Activated T-cell treated with anti-CD3 and anti-CD28 coated beads, Interleukin-2, amount 50 U/mL, for 72 hours (primary cell): ENCODE results near the gene LRRC26. TPM values are rescaled to one million over a fixed set of nuclear protein-coding genes. Genes with fewer than 3 reads are reported as not detected.

Source experiments
- ATAC-seq, 2 donors: fragments of 150-1000 bp; cut with Tn5 transposase; replicated peaks in 1 of 2; 2 replicates each; pipeline ENCODE4 v1.10.0; 2021; ENCODE audit warnings: moderate library complexity in 2 of 2, mild to moderate bottlenecking in 1 of 2
- DNase-seq, 2 donors: peaks; one replicate each; pipeline ENCODE4 v3.0.0; 2021 to 2022; ENCODE audit warnings: mixed read lengths in 1 of 2
- H3K27ac Mint-ChIP-seq: one replicate; pipeline ENCODE4 v1.8.0; 2022; ENCODE audit warnings: mild to moderate bottlenecking, moderate library complexity, mixed read lengths
- H3K27me3 Mint-ChIP-seq: one replicate; pipeline ENCODE4 v1.8.0; 2022; ENCODE audit warnings: low read depth, mixed read lengths
- H3K36me3 Mint-ChIP-seq, 2 donors: one replicate each; pipeline ENCODE4 v1.8.0; 2022; ENCODE audit warnings: mixed read lengths in 2 of 2, mild to moderate bottlenecking in 1 of 2; ENCODE audit not compliant: insufficient read depth in 2 of 2
- H3K4me1 Mint-ChIP-seq: one replicate; pipeline ENCODE4 v1.8.0; 2022; ENCODE audit warnings: low read depth, mixed read lengths
- H3K4me3 Mint-ChIP-seq, 2 donors: one replicate each; pipeline ENCODE4 v1.8.0; 2022; ENCODE audit warnings: mild to moderate bottlenecking in 2 of 2, mixed read lengths in 2 of 2, moderate library complexity in 2 of 2
- H3K9me3 Mint-ChIP-seq, 2 donors: one replicate each; pipeline ENCODE4 v1.8.0; 2022; ENCODE audit warnings: mixed read lengths in 2 of 2
- total RNA-seq, 2 donors: library from RNA; stranded (reverse); gene quantifications; one replicate each; pipeline ENCODE4 v1.2.3, GENCODE V29; 2022

The LRRC26 gene
- total RNA-seq, 2 donors from 2014 or later: not detected

DNA sequence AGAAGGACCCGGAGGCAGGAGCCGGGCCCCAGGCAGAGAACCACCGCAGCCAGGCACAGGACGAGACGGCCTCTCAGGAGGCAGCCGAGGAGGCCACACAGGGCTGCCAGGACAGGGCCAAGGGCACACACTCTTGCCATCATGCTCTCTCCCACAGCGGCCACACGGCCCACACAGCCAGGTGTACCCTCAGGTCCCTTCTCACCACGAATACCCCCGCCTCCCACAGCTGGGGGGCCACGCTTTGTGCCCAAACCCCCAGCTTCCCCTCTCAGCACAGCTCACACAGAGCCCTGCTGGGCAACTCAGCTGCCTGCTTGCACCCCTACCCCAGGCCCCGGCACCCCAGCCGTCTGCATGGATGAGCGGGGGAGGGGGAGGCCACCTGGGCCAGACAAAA lies 23.9 kb upstream of the LRRC26 start:
- no peaks in the 10 kb centered on the region for H3K27me3 Mint-ChIP-seq
- no peaks in the 10 kb centered on the region for H3K9me3 Mint-ChIP-seq
- H3K27ac Mint-ChIP-seq: no peak overlapping the region
- ATAC-seq (no peak), DNase-seq (no peak)
- no peak overlapping the region for H3K4me3 Mint-ChIP-seq
- H3K4me1 Mint-ChIP-seq: peaks cover 28% of the 10 kb centered on the region
- peaks cover 0 to 3% of the 10 kb centered on the region in 2 donors for H3K36me3 Mint-ChIP-seq

DNA sequence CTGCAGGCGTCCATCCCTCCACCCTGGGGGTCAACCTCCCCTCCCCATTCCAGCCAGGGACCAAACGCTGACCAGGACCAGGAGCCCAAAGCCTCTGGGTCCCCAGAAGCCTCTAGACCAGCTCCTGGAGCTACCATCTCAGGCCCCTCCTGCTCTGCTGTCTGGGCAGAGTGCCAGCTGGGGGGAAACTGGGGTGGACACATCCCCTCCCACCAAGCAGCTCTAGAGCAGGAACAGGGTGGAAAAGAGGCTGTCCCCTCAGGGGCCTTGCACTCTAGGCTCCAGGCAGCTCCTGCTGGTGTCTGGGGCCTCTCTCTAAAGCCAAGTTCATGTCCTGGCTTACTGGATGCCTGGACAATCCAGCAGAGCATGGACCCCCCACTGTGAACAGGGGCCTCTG lies 23.0 kb upstream of the LRRC26 start:
- H3K27ac Mint-ChIP-seq: no peak overlapping the region
- no peaks in the 10 kb centered on the region for H3K27me3 Mint-ChIP-seq
- no peak for DNase-seq
- ATAC-seq: no peak
- H3K9me3 Mint-ChIP-seq: no peaks in the 10 kb centered on the region
- peaks cover 0 to 3% of the 10 kb centered on the region in 2 donors for H3K36me3 Mint-ChIP-seq
- H3K4me3 Mint-ChIP-seq: no peak overlapping the region
- H3K4me1 Mint-ChIP-seq: peaks cover 23% of the 10 kb centered on the region

DNA sequence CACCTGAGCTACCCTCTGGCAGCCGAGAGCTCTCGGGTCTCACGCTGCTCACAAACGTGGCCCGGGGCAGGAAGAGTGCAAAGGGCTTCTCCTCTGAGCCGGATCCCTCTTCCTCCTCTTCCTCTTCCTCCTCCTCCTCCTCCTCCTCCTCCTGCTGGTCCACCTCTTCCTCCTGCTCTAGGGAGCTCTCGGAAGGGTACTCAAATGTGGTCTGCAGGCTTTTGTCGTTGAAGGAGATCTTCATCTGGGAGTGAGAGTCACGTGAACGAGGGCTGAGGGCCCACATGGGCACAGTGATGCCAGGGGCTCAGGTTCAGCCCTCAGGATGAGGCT lies 22.6 kb upstream of the LRRC26 start:
- H3K9me3 Mint-ChIP-seq: no peaks in the 10 kb centered on the region
- H3K27me3 Mint-ChIP-seq: no peaks in the 10 kb centered on the region
- DNase-seq (no peak), ATAC-seq (no peak)
- H3K4me1 Mint-ChIP-seq: peaks cover 27% of the 10 kb centered on the region
- peaks cover 0 to 3% of the 10 kb centered on the region in 2 donors for H3K36me3 Mint-ChIP-seq
- no peak overlapping the region for H3K4me3 Mint-ChIP-seq
- H3K27ac Mint-ChIP-seq: no peak overlapping the region

DNA sequence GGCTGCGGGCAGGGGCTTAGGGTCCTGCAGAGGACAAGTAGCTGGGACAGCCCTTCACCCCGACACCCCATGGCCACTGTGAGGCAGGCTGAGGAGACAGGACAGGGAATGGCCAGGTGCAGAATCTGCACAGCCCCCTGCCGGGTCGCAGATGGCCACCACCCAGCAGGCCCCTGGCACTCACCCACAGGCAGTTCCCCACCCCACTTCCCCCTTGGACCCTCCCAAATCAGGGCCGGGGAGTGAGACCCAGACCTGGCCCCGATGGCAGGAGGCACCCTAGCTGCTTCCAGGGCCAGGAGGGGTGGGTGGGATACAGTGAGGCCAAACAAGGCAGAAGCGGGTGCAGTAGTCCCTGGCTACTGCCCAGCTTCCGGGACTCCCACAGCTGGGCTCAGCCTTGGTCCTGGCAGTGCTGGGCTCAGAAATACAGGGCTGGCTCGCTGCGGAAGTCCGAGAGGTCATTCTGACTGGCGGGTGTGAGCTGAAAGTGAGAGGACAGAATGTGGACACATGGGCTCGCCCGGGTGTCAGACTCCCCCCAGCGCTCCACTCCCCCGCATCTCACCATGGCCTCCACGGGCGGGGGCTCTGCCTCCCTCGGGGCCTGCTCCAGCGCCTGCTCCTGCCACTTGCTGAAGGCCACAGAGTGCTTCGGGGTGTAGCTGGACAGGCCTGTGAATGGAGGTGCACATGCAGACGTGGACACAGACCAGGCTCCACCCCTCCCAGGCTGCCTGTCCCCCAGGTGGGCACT lies 22.0 kb upstream of the LRRC26 start:
- Mint-ChIP-seq H3K27ac (no peak overlapping the region), H3K4me3 (no peak overlapping the region), H3K4me1 (peaks cover 33% of the 10 kb centered on the region), H3K36me3 (peaks cover 0 to 3% of the 10 kb centered on the region in 2 donors), H3K9me3 (no peaks in the 10 kb centered on the region), H3K27me3 (no peaks in the 10 kb centered on the region)
- no peak for DNase-seq
- no peak for ATAC-seq

DNA sequence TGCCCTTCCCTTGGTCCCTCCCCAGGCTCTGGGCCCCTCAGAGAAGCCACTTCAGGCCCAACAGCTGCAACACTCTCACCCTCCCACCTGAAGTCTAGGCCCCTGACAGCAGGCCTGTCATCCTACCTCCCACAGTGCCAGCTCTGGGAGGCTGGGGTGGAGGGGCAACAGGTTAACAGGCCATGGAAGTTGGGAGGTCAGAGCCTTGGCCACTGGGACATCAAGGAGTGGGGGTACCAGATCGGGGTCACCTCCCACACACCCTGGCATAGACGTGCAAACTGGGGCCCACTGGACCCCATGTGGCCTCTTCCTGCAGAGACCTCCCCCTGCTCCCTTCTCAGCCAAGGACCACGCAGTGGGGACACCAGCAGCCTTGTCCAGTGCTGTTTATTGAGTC lies 21.4 kb upstream of the LRRC26 start:
- Mint-ChIP-seq H3K27ac (no peak overlapping the region), H3K27me3 (no peaks in the 10 kb centered on the region), H3K9me3 (no peaks in the 10 kb centered on the region), H3K4me3 (peak overlapping the region in 1 of 2 donors; percentile 71), H3K36me3 (peaks cover 0 to 3% of the 10 kb centered on the region in 2 donors), H3K4me1 (peaks cover 39% of the 10 kb centered on the region)
- no peak for DNase-seq
- ATAC-seq: no peak

DNA sequence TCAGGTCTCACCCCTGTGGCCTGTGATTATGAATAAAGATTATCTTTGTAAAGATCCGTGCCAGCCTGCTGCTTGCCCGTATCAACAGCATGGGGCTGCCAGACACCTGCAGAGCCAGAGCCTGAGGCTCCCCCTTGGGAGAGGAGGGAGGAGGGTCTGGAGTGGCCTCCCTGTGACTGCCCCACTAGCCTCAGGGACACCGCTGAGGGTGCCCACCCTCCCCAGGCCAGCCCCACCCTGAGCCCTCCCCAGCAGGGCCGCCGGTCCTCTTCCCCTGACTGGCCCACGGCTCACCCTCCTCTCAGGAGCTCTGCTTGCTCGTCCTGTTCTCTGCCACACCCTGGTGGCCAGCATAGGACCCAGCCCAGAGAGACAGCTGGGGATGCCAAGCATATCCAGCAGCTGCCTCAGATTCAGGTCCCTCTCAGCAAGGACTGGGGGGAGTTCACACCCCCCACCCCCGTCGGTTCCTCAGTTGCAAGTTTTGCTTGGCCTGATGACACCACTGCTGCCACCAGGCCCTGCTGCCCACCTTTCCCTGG lies 20.5 kb upstream of the LRRC26 start:
- Mint-ChIP-seq H3K27me3 (no peaks in the 10 kb centered on the region), H3K27ac (peak overlapping the region; percentile 76), H3K4me3 (peak overlapping the region; percentile 93 to 94), H3K4me1 (peaks cover 42% of the 10 kb centered on the region), H3K36me3 (peaks cover 0 to 3% of the 10 kb centered on the region in 2 donors), H3K9me3 (no peaks in the 10 kb centered on the region)
- no peak for ATAC-seq
- DNase-seq: no peak

DNA sequence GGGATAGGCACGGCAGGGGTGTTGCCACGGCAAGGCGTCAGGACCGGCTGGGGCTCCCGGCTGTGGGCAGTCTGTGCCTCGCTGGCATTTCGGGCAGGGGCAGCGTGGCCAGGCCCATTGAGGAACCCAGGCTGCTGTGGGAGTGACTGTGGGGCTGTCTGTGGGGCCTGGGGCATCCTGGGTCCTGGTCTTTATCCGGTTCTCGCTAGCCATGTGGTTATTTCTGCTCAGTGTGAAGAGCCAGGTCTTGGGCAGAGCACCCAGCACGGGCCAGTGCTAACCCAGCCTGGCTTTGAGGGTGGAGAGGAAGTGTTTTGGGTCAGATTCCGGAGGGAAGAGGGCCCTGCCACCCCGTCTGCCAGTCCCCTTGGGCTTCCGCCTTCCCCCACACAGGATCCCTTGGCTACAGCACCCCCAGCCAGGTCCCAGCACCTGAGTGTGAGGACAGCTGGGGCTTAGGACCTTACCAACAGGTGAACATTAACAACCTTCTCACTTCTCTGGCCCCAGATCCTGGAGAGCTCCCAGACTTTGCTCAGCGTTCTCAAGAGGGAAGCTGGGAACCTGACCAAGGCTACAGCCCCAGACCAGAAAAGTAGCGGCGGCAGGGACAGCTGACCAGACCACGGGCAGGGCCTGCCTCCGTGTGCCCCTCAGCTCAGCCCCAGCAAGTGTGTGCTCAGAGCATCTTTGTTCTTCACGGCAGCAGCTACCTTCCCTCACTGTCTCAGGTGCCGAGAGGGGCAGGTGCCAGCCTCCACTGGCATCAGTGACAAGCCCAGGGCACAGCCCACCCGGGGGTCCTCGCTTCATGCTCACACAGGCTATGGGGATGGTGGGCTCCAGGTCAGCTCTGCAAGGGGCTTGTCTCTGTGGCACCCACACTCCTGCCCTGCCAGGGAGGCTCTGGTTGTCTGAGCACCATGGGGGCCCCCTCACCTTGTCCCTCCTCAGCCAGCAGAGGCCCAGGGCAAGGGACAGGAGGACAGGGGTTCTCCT lies 19.7 kb upstream of the LRRC26 start:
- Mint-ChIP-seq H3K4me3 (peak overlapping the region; percentile 93 to 94), H3K27me3 (no peaks in the 10 kb centered on the region), H3K4me1 (peaks cover 42% of the 10 kb centered on the region), H3K27ac (peak overlapping the region; percentile 82), H3K36me3 (peaks cover 0 to 3% of the 10 kb centered on the region in 2 donors), H3K9me3 (no peaks in the 10 kb centered on the region)
- DNase-seq (no peak), ATAC-seq (no peak)

DNA sequence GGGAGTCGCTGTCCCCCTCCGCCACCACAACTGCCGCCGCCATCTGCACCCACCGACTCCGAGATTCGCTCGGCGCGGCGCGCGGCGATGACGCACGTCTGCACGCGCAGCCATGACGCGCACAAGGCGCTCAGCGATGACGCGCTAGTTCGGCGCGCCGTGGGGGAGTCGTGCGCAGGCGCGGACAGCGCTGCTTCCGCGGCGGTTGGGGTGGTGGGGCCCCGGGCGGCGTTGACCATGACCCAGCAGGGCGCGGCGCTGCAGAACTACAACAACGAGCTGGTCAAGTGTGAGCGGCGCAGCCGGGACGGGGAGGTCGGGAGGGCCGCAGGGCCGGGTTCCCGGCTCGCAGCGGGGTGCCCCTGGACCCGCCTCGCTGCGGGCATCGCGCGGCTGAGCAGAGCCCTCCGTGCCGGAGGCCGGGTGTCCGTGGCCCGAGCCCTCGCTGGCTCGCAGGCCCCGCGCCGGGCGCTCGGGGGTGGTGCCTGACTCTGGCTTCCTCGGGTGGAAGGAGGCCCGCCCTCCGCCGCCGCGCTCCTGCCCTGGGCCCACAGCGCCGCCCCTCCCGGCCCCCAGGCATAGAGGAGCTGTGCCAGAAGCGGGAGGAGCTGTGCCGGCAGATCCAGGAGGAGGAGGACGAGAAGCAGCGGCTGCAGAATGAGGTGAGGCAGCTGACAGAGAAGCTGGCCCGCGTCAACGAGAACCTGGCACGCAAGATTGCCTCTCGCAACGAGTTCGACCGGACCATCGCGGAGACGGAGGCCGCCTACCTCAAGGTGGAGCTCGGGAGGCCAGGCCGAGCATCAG lies 18.8 kb upstream of the LRRC26 start, which contains the start of the genes ANAPC2 and SSNA1:
Gene ANAPC2 (minus strand): TSS at position 71 of the 807 bp plus-strand sequence. CDS start 28 bp downstream, at position 43.
Gene SSNA1 (plus strand): TSS at position 187 of the 807 bp plus-strand sequence. CDS start 51 bp downstream, at position 238.
- Mint-ChIP-seq H3K9me3 (no peaks in the 10 kb centered on the region), H3K27me3 (no peaks in the 10 kb centered on the region), H3K27ac (peak within 1 kb of the TSS; percentile 89), H3K4me1 (peaks cover 42% of the 10 kb centered on the region), H3K4me3 (peak within 1 kb of the TSS; percentile 93 to 94), H3K36me3 (peaks cover 3 to 4% of the 10 kb centered on the region in 2 donors)
- ATAC-seq (peak; percentile 87 to 89), DNase-seq (peak; percentile 95 to 98)

DNA sequence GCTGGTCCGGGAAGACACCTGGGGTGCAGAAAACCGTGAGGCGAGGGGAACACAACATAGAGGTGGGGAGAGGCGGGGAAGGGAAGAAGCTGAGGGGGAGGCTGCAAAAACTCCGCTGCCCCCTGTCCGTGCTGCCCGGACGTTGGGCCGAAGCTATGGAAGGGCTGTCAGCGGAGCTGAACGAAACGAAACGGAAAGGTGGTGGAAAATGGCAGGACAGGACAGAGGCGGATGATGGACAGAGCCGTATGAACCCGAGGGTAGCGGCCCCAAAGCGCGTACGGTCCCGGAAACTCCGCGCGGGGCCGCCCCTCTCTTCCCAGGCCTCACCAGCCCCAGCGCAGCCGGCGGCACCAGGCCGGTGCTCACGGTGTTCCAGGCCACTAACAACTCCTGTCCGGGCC lies 18.2 kb upstream of the LRRC26 start:
- Mint-ChIP-seq H3K36me3 (peaks cover 3 to 4% of the 10 kb centered on the region in 2 donors), H3K4me1 (peaks cover 42% of the 10 kb centered on the region), H3K27ac (peak overlapping the region; percentile 89), H3K4me3 (peak overlapping the region; percentile 90 to 94), H3K27me3 (no peaks in the 10 kb centered on the region), H3K9me3 (no peaks in the 10 kb centered on the region)
- DNase-seq (no peak), ATAC-seq (peak; percentile 14 to 16)

DNA sequence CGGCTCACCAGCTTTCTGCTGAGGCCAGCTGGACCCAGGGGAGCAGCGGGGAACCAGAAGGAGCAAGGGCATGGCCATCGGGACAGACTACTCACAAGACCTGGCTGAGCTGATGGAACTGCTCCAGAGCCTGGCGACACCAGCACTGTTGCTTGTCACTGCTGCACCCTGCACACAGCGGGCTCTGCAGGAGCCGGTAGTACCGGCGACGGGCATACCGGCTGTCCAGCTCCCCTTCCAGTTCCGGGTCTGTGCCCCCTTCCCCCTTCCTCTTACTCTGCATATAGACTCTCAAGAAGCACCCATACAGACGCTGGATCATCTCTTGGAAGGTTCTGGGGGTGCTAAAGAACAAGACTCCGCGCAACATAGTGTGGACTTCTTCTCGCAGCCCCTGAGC lies 17.5 kb upstream of the LRRC26 start:
- Mint-ChIP-seq H3K9me3 (no peaks in the 10 kb centered on the region), H3K4me3 (peak overlapping the region; percentile 90 to 94)

DNA sequence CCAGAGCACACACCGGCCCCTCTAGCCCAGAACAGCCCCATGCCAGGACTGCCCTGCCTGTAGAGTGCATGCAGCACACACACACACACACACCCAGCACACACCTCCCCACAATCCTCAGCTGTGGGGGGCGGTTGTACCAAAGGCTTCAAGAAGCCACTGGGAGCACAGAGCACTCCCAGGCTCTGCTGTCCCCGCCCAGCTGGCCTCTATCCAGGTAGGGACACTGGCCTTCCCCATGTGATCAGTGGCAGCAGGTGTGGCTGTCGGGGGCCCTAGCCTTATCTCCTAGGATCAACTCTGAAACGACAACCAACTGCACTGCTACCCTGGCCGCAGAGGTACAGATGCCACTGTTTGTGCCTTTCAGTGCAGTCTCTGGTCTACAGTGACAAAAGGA lies 16.5 kb upstream of the LRRC26 start:
- no peak for DNase-seq
- Mint-ChIP-seq H3K27me3 (no peaks in the 10 kb centered on the region), H3K27ac (no peak overlapping the region), H3K9me3 (no peaks in the 10 kb centered on the region), H3K4me1 (peaks cover 42% of the 10 kb centered on the region), H3K36me3 (peaks cover 7% of the 10 kb centered on the region in 2 donors), H3K4me3 (peak overlapping the region; percentile 90 to 94)
- ATAC-seq: no peak

More for the DNA sequence above, 17.5 kb upstream of the LRRC26 start:
- Mint-ChIP-seq H3K27me3 (no peaks in the 10 kb centered on the region), H3K4me1 (peaks cover 42% of the 10 kb centered on the region), H3K27ac (peak overlapping the region; percentile 65), H3K36me3 (peaks cover 3 to 4% of the 10 kb centered on the region in 2 donors)
- ATAC-seq (no peak), DNase-seq (no peak)

DNA sequence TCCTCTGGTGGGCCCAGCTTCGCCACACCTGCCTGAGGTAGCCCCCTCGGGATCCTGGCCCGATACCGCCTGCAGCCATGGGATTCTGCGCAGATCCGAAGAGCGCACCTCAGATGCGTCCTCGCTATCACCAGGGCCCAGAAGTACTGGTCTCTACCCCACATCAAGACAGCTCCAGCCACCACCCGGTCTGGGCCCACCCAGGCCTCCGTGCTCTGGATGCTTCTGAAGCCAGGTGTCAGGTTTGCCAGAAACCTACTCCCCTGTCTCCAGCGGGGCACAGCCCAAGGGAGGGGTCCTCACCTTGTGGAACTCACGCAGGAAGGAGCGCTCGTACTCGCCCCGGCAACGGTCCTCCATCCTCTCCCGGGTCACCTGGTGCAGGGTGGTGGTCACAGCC lies 16.1 kb upstream of the LRRC26 start:
- DNase-seq (no peak), ATAC-seq (no peak)
- Mint-ChIP-seq H3K4me3 (no peak overlapping the region), H3K36me3 (peaks cover 7% of the 10 kb centered on the region in 2 donors), H3K4me1 (peaks cover 39% of the 10 kb centered on the region), H3K27ac (no peak overlapping the region), H3K9me3 (no peaks in the 10 kb centered on the region), H3K27me3 (no peaks in the 10 kb centered on the region)
